Measurements from ENCODE around the gene MRLN.

DNA sequence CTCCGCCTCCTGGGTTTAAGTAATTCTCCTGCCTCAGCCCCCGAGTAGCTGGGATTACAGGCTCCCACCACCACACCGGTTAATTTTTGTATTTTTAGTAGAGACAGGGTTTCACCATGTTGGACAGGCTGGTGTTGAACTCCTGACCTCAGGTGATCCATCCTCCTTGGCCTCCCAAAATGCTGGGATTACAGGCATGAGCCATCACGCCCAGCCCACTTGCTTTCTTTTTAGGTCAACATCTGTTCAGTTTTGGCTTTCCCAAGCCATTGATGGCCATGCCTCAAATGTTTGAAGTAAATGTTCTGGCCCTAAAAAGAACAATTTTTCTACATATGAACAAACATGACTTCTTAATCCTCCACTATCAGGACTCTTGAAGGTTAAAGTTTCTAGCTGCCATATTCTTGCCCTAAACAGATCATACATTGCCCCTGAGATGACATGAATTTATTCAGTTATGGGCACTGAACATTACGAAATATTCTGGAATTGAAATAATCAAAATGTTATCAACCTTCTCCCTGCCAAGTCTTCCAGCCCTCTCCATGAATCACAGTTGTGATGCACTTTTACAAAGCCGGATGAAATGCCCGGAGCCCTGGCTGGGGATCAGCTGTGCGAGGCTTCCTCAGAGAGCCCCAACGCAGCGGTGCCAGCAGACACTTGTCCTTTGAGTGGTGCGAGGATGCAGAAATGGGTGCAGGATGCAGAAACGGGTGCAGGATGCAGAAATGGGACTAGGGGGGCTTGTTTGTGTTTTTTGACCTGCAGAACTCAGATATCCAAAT is 2.9 kb downstream of the MRLN start:
- no peak for TF ChIP-seq CTCF (IDR thresholded peaks at IDR 0.05; ENCODE audit: poor library complexity)
- no peak for TF ChIP-seq EZH2 (IDR thresholded peaks at IDR 0.05; ENCODE audit: borderline replicate concordance)

All from hepatocyte (in vitro differentiated cells).